Osteoblast (primary cell): Measurements from ENCODE around the gene RHNO1. TPM values are rescaled to one million over a fixed set of nuclear protein-coding genes. Genes with fewer than 3 reads are reported as not detected.

ENCODE experiments used
- DNase-seq: peaks from one replicate; pipeline ENCODE4 v3.0.0; 2011; ENCODE audit warnings: low spot score, mixed read lengths; ENCODE audit not compliant: insufficient read length; ENCODE audit errors: missing footprints
- H2AFZ ChIP-seq: 2 replicates; pipeline ENCODE4 v1.6.0; 2011; ENCODE audit warnings: mild to moderate bottlenecking, low read length
- H3K27ac ChIP-seq: 2 replicates; pipeline ENCODE4 v1.5.1; 2011; ENCODE audit warnings: mild to moderate bottlenecking, low read depth, low read length, moderate library complexity
- H3K27me3 ChIP-seq: 2 replicates; pipeline ENCODE4 v1.6.0; 2012; ENCODE audit warnings: mild to moderate bottlenecking, control low read depth, inconsistent platforms, low read length, moderate library complexity; ENCODE audit not compliant: insufficient read depth
- H3K36me3 ChIP-seq: 2 replicates; pipeline ENCODE4 v1.5.1; 2011; ENCODE audit warnings: mild to moderate bottlenecking, low read length, control low read depth, moderate library complexity; ENCODE audit not compliant: insufficient read depth
- H3K4me1 ChIP-seq: 2 replicates; pipeline ENCODE4 v1.5.1; 2011; ENCODE audit warnings: mild to moderate bottlenecking, low read length, control low read depth, moderate library complexity; ENCODE audit not compliant: insufficient read depth
- H3K4me2 ChIP-seq: 2 replicates; pipeline ENCODE4 v1.6.0; 2011; ENCODE audit warnings: mild to moderate bottlenecking, low read length; ENCODE audit not compliant: insufficient read depth
- H3K4me3 ChIP-seq: fragments of 200-600 bp; sonication (generic); 3 replicates; pipeline ENCODE4 v1.5.1; 2012; ENCODE audit warnings: mild to moderate bottlenecking, low read length, inconsistent platforms; ENCODE audit not compliant: insufficient read depth
- H3K79me2 ChIP-seq: 2 replicates; pipeline ENCODE4 v1.6.0; 2012; ENCODE audit warnings: mild to moderate bottlenecking, low read length, control low read depth, inconsistent platforms; ENCODE audit not compliant: insufficient read depth
- H3K9me3 ChIP-seq: 2 replicates; pipeline ENCODE4 v1.5.1; 2011; ENCODE audit warnings: low read depth, low read length, control low read depth
- H4K20me1 ChIP-seq: 2 replicates; pipeline ENCODE4 v1.6.0; 2012; ENCODE audit warnings: mild to moderate bottlenecking, low read length, control low read depth; ENCODE audit not compliant: insufficient read depth
- total RNA-seq: library from RNA; depleted of rRNA; stranded (reverse); fragments of >200 nt; gene quantifications from 2 replicates; pipeline ENCODE4 v1.2.3, GENCODE V29; 2012
- TF ChIP-seq, protein P1 (sequence below): IDR thresholded peaks from 2 replicates; pipeline ENCODE4 v1.5.1; 2011; ENCODE audit warnings: mild to moderate bottlenecking, low read depth, low read length, moderate library complexity; ENCODE audit errors: extremely low read depth

RHNO1 gene
- total RNA-seq, 1 donor = 28.6 TPM

DNA sequence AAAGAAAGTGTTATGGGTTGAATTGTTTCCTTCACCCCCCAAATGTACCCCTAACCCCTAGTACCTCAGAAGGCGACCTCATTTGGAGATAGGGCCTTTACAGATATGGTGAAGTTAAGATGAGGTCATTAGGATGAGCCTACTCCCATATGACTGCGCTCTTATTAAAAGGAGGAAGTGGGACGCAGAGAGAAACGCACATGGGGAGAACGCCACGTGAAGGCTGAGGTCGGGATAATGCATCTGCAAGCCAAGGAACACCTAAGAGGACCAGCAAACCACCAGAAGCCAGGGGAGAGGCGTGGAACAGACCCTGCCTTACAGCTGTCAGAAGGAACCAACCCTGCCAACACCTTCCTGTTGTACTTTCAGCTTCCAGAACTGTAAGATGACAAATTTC lies 40.4 kb upstream of the RHNO1 start:
- no peak overlapping the region for H3K27ac ChIP-seq
- H3K9me3 ChIP-seq = no peaks in the 10 kb centered on the region
- no peaks in the 10 kb centered on the region for H3K79me2 ChIP-seq
- TF ChIP-seq, protein P1, sequence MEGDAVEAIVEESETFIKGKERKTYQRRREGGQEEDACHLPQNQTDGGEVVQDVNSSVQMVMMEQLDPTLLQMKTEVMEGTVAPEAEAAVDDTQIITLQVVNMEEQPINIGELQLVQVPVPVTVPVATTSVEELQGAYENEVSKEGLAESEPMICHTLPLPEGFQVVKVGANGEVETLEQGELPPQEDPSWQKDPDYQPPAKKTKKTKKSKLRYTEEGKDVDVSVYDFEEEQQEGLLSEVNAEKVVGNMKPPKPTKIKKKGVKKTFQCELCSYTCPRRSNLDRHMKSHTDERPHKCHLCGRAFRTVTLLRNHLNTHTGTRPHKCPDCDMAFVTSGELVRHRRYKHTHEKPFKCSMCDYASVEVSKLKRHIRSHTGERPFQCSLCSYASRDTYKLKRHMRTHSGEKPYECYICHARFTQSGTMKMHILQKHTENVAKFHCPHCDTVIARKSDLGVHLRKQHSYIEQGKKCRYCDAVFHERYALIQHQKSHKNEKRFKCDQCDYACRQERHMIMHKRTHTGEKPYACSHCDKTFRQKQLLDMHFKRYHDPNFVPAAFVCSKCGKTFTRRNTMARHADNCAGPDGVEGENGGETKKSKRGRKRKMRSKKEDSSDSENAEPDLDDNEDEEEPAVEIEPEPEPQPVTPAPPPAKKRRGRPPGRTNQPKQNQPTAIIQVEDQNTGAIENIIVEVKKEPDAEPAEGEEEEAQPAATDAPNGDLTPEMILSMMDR = no peak
- no peaks in the 10 kb centered on the region for H3K36me3 ChIP-seq
- H3K4me2 ChIP-seq = no peak overlapping the region
- H3K4me3 ChIP-seq = no peak overlapping the region
- no peak for DNase-seq
- H3K27me3 ChIP-seq = peaks cover 6% of the 10 kb centered on the region
- peaks cover 12% of the 10 kb centered on the region for H3K4me1 ChIP-seq
- no peak overlapping the region for H2AFZ ChIP-seq
- H4K20me1 ChIP-seq = no peaks in the 10 kb centered on the region

DNA sequence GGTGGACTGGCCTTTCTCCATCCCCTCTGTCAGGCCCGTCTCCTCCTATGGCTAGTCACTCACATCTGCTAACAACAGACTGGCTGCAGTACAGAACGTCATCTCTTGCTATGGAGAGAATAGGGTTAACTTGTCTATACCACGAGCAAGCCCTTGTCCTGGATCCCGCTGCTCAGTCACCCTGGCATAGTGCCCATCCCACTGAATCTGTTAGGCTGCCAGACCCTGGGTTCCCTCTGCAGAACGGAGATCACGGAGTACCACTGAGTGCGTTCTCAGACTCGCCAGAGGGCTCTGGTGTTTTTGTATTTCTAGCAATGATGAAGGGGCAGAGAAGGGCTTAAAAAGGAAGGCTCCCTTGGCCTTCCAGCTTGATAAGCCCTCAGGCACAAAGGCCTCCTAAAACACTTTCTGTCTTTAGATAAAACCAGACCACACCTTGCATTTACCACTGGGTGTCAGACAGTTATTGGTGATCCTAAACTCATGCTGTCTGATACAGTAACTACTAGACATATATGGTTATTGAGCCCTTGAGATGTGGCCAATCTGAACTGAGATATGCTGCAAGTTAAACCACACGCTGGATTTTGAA lies 35.9 kb upstream of the RHNO1 start:
- peaks cover 16% of the 10 kb centered on the region for H3K4me1 ChIP-seq
- H3K4me3 ChIP-seq = no peak overlapping the region
- TF ChIP-seq, protein P1 = no peak
- peak overlapping the region; percentile 14 for H2AFZ ChIP-seq
- no peaks in the 10 kb centered on the region for H3K27me3 ChIP-seq
- no peaks in the 10 kb centered on the region for H4K20me1 ChIP-seq
- H3K9me3 ChIP-seq = no peaks in the 10 kb centered on the region
- no peaks in the 10 kb centered on the region for H3K36me3 ChIP-seq
- DNase-seq = peak; percentile 57
- H3K79me2 ChIP-seq = no peaks in the 10 kb centered on the region
- no peak overlapping the region for H3K4me2 ChIP-seq
- no peak overlapping the region for H3K27ac ChIP-seq

DNA sequence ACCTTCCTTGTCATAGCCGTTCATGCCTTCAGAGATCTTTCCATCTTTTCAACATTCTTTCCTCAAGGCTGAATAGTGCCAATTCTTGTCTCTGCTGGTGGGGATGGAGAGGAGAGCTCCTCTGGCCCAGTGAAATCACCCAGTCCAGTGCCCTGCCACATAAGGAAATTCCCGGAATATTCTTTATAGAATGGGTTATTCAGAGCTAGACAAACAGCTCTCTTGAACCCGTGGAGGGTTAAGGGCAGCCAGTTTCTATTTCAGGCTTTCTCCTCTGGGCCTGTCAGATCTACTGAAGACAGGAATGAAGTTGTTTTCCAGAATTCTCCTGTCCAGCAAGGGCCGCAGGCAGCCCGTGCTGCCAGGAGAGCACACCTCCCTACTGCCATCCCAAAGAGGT lies 34.1 kb upstream of the RHNO1 start:
- Histone ChIP-seq H3K4me3 (no peak overlapping the region), H3K4me2 (no peak overlapping the region), H3K36me3 (no peaks in the 10 kb centered on the region), H3K27ac (no peak overlapping the region), H3K9me3 (no peaks in the 10 kb centered on the region), H4K20me1 (no peaks in the 10 kb centered on the region), H3K79me2 (no peaks in the 10 kb centered on the region), H3K27me3 (no peaks in the 10 kb centered on the region), H2AFZ (no peak overlapping the region), H3K4me1 (peaks cover 17% of the 10 kb centered on the region)
- no peak for DNase-seq
- TF ChIP-seq, protein P1 = no peak

DNA sequence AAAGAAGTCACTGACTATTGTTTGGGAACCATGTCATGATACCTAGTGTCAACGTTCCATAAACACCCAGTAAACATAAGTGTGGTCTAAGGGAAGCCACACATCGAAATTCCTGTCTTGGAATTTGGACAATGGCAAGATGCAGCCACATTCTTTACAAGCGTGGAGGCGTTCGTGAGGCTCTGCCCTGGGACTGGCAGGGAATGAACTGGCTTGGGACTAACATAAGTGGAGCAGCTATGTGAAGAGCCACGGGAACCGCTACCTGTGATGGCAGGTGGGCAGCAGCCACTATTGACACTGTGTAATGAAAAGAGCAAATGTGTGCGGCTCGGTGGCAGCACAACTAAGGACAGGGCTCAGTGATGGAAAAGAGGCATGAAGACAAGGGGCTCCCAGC lies 32.2 kb upstream of the RHNO1 start:
- Histone ChIP-seq H3K27ac (peak overlapping the region; percentile 58), H3K27me3 (no peaks in the 10 kb centered on the region), H4K20me1 (no peaks in the 10 kb centered on the region), H3K4me1 (peaks cover 21% of the 10 kb centered on the region), H3K79me2 (no peaks in the 10 kb centered on the region), H3K9me3 (no peaks in the 10 kb centered on the region), H3K4me3 (no peak overlapping the region), H3K36me3 (no peaks in the 10 kb centered on the region), H2AFZ (peak overlapping the region; percentile 93), H3K4me2 (peak overlapping the region; percentile 51)
- peak; percentile 72 for DNase-seq
- TF ChIP-seq, protein P1 = no peak
